Tibial nerve (tissue), 4 donors: Measurements from ENCODE around the gene ITSN2. TPM values are rescaled to one million over a fixed set of nuclear protein-coding genes. Genes with fewer than 3 reads are reported as not detected.

Experiments used
- DNase-seq, 2 donors: peaks; one replicate each; pipeline ENCODE4 v3.0.0-alpha.2; 2019; ENCODE audit warnings: low spot score in 2 of 2
- H3K27ac ChIP-seq, 4 donors: fragments of 200-600 bp; sonication (generic) in 3 of 4; one replicate each; pipeline ENCODE4 v1.5.1; 2017 to 2019; ENCODE audit warnings: mild to moderate bottlenecking in 1 of 4
- H3K27me3 ChIP-seq, 2 donors: fragments of 200-600 bp; sonication (generic) in 1 of 2; one replicate each; pipeline versions ENCODE4 v1.5.1 to v1.6.0; 2017 to 2019
- H3K36me3 ChIP-seq, 3 donors: fragments of 200-600 bp; sonication (generic); one replicate each; pipeline ENCODE4 v1.5.1; 2018 to 2019
- H3K4me1 ChIP-seq, 4 donors: fragments of 200-600 bp; sonication (generic) in 3 of 4; one replicate each; pipeline ENCODE4 v1.5.1; 2017 to 2019
- H3K4me3 ChIP-seq, 4 donors: fragments of 200-600 bp; sonication (generic) in 3 of 4; one replicate each; pipeline ENCODE4 v1.5.1; 2017 to 2019; ENCODE audit warnings: mild to moderate bottlenecking in 1 of 4, moderate library complexity in 1 of 4
- H3K9me3 ChIP-seq, 4 donors: fragments of 200-600 bp; sonication (generic) in 3 of 4; one replicate each; pipeline ENCODE4 v1.5.1; 2017 to 2019
- CTCF ChIP-seq, 5 experiments: fragments of 200-600 bp in 3 of 5; fragments of 450-650 bp in 2 of 5; sonication (generic) in 3 of 5; IDR thresholded peaks; one replicate each; pipeline ENCODE4 v1.5.1; 2016 to 2019; ENCODE audit warnings: antibody characterized with exemption in 5 of 5, mild to moderate bottlenecking in 3 of 5, moderate library complexity in 2 of 5
- EP300 ChIP-seq, 2 donors: sonication (generic); formaldehyde crosslinking; IDR thresholded peaks; one replicate each; pipeline ENCODE4 v1.6.1; 2017; ENCODE audit warnings: antibody characterized with exemption in 2 of 2, mild to moderate bottlenecking in 1 of 2
- POLR2A ChIP-seq, 2 donors: fragments of 450-650 bp; IDR thresholded peaks; one replicate each; pipeline ENCODE4 v1.6.1; 2017; ENCODE audit warnings: antibody characterized with exemption in 2 of 2, mild to moderate bottlenecking in 2 of 2, moderate library complexity in 2 of 2
- WGBS, 2 donors: methylation state at CpG; one replicate each; pipeline ENCODE4 v1.1.5; 2018; 5-methylcytosine and 5-hydroxymethylcytosine counted together
- total RNA-seq, 4 donors: library from RNA; depleted of rRNA; stranded (reverse); fragments of >200 nt; gene quantifications; one replicate each; pipeline ENCODE4 v1.1.0, GENCODE V29; 2016

The ITSN2 gene
- total RNA-seq, 4 donors from 2014 or later: 47.3 to 54.2 (median 48.7) TPM

- Histone ChIP-seq H3K4me1 (peaks cover 0 to 25% (median 4%) of the 10 kb centered on the region in 4 donors), H3K36me3 (no peaks in the 10 kb centered on the region), H3K27me3 (no peaks in the 10 kb centered on the region), H3K27ac (no peak overlapping the region), H3K4me3 (no peak overlapping the region), H3K9me3 (no peaks in the 10 kb centered on the region)
- DNase-seq: no peak
- TF ChIP-seq EP300 (IDR thresholded peaks at IDR 0.05): no peak
- TF ChIP-seq CTCF (IDR thresholded peaks at IDR 0.05): no peak
- TF ChIP-seq POLR2A (IDR thresholded peaks at IDR 0.05): no peak
- WGBS, 2 donors: 91 to 96% methylated on average over 1 of the region's 1 CpG
These were observed 123.0 kb downstream of the ITSN2 start for GRCh38 chr2:24237313-24237712.

GRCh38 chr2:24233321-24233720, 127.0 kb downstream of the ITSN2 start:
- H3K4me3 ChIP-seq: no peak overlapping the region
- no peaks in the 10 kb centered on the region for H3K36me3 ChIP-seq
- H3K9me3 ChIP-seq: no peaks in the 10 kb centered on the region
- TF ChIP-seq CTCF (IDR thresholded peaks at IDR 0.05) (no peak), EP300 (IDR thresholded peaks at IDR 0.05) (no peak), POLR2A (IDR thresholded peaks at IDR 0.05) (no peak)
- H3K27ac ChIP-seq: peak overlapping the region; percentile 4 to 88 (median 58)
- H3K4me1 ChIP-seq: peaks cover 0 to 18% (median 4%) of the 10 kb centered on the region in 4 donors
- DNase-seq: no peak
- WGBS, 2 donors: 89 to 91% methylated on average over 2 of the region's 2 CpGs
- no peaks in the 10 kb centered on the region for H3K27me3 ChIP-seq

GRCh38 chr2:24231461-24231881, 128.9 kb downstream of the ITSN2 start:
- TF ChIP-seq POLR2A (IDR thresholded peaks at IDR 0.05) (no peak), CTCF (IDR thresholded peaks at IDR 0.05) (no peak), EP300 (IDR thresholded peaks at IDR 0.05) (peak; percentile 58 to 61)
- no peaks in the 10 kb centered on the region for H3K36me3 ChIP-seq
- no peaks in the 10 kb centered on the region for H3K27me3 ChIP-seq
- H3K4me3 ChIP-seq: no peak overlapping the region
- no peak for DNase-seq
- peak overlapping the region; percentile 40 to 88 (median 71) for H3K27ac ChIP-seq
- H3K9me3 ChIP-seq: no peaks in the 10 kb centered on the region
- 55 to 65% methylated on average over 4 of the region's 4 CpGs for WGBS, 2 donors
- peaks cover 0 to 18% (median 4%) of the 10 kb centered on the region in 4 donors for H3K4me1 ChIP-seq

GRCh38 chr2:24228470-24228869, 131.9 kb downstream of the ITSN2 start:
- WGBS, 2 donors: 49 to 73% methylated on average over 1 of the region's 1 CpG
- Histone ChIP-seq H3K27me3 (no peaks in the 10 kb centered on the region), H3K9me3 (no peaks in the 10 kb centered on the region), H3K36me3 (peaks cover 0 to 10% (median 0%) of the 10 kb centered on the region in 3 donors), H3K4me1 (peaks cover 0 to 14% (median 3%) of the 10 kb centered on the region in 4 donors), H3K27ac (peak overlapping the region in 2 of 4 donors; percentile 3 to 74), H3K4me3 (no peak overlapping the region)
- TF ChIP-seq CTCF (IDR thresholded peaks at IDR 0.05) (peak in 2 of 5 experiments; percentile 29 to 34), EP300 (IDR thresholded peaks at IDR 0.05) (no peak)
- DNase-seq: no peak

GRCh38 chr2:24225499-24226242, 134.7 kb downstream of the ITSN2 start:
- no peak for TF ChIP-seq CTCF (IDR thresholded peaks at IDR 0.05)
- no peak for TF ChIP-seq EP300 (IDR thresholded peaks at IDR 0.05)
- no peak for TF ChIP-seq POLR2A (IDR thresholded peaks at IDR 0.05)
- Histone ChIP-seq H3K4me3 (no peak overlapping the region), H3K9me3 (no peaks in the 10 kb centered on the region), H3K27me3 (no peaks in the 10 kb centered on the region), H3K36me3 (peaks cover 0 to 11% (median 0%) of the 10 kb centered on the region in 3 donors), H3K27ac (no peak overlapping the region), H3K4me1 (no peaks in the 10 kb centered on the region)
- no peak for DNase-seq
- WGBS, 2 donors: 87 to 88% methylated on average over 9 of the region's 9 CpGs
